Omental fat pad (tissue), 4 donors: ENCODE data around the gene LPIN1. TPM values are rescaled to one million over a fixed set of nuclear protein-coding genes. Genes with fewer than 3 reads are reported as not detected.

Experiments used
- ATAC-seq: fragments of 150-250 bp; one replicate; pipeline ENCODE4 v1.9.1; 2016; ENCODE audit warnings: mild to moderate bottlenecking, moderate library complexity; ENCODE audit not compliant: low FRiP score
- DNase-seq: peaks from one replicate; pipeline ENCODE4 v3.0.0-alpha.2; 2019; ENCODE audit warnings: low spot score
- CTCF ChIP-seq, 3 donors: fragments of 450-650 bp; IDR thresholded peaks; one replicate each; pipeline ENCODE4 v1.5.1; 2016 to 2017; ENCODE audit warnings: antibody characterized with exemption in 3 of 3, mild to moderate bottlenecking in 3 of 3, moderate library complexity in 2 of 3
- total RNA-seq, 4 donors: library from RNA; depleted of rRNA; stranded (reverse); fragments of >200 nt; gene quantifications; one replicate each; pipeline ENCODE4 v1.1.0, GENCODE V29; 2016

The LPIN1 gene
- total RNA-seq, 4 donors from 2014 or later = 72.8 to 104 (median 89.1) TPM

- DNase-seq (no peak), ATAC-seq (no peak)
Measured at GRCh38 chr2:11770531-11771188, 24.2 kb downstream of the LPIN1 start.

DNA sequence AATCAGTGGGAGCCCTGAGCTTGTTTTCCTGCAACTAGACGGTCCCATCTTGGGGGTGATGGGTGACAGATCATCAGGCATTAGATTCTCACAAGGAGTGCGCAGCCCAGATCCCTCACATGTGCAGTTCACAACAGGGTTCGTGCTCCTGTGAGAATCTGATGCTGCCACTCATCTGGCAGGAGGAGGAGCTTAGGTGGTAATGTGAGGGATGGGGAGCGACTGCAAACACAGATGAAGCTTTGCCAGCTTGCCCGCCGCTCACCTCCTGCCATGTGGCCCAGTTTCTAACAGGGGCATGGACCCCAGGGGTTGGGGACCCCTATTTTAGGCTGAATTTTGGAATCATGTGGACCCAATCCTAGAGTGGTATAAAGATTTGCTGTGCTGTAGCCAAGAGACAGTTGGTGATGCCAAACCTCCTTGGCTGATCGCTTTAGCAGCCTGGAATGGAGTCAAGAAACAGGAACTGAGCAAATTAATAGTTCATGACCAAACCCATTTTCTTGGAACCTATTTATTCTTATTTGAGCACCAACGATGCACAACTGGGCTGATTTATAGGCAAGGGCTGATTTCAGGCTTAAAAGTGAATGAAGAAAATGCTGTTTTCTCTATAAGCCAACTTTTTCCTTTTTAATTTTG lies 25.7 kb downstream of the LPIN1 start:
- DNase-seq = no peak
- no peak for TF ChIP-seq CTCF (IDR thresholded peaks at IDR 0.05)
- no peak for ATAC-seq

More at GRCh38 chr2:11770531-11771188, 24.2 kb downstream of the LPIN1 start:
- TF ChIP-seq CTCF (IDR thresholded peaks at IDR 0.05) = no peak

- no peak for ATAC-seq
- DNase-seq = no peak
- TF ChIP-seq CTCF (IDR thresholded peaks at IDR 0.05) = no peak
Measured at GRCh38 chr2:11773111-11773510, 26.7 kb downstream of the LPIN1 start.

DNA sequence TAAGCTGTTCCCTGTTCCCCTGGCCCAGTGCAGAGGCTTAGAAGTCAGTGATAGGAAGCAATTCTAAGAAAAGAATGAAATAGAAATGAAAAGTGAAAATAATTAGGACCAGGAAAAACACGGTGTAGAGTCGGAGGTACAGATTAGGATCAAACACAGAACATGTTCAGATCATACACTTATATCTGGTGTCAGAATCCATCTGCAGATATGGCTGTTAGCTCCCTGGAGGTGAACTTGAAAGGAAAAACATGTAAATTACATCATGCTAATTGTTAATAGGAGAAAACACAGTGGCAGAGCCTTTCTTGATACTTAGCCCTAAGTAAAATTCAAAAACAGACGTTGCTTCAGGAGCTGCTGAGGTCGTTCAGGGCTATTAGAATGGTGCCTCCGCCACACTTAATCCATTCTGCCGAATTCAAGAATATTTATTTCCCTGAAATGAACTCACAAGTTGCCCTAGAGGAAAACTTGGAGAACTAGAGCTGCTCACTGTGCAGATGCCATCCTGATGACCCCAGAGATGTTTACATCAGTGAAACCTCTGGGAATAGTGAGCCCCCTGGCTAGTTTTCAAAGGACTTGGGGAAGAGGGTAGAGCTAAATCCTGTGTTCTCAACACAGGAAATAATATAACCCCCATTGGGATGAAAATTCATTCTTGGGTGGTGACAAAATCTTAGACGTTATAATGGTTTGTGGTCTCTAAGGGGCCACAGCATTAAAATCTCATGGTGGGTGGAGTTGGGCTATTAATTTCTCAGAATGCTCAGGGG lies 27.5 kb downstream of the LPIN1 start:
- no peak for TF ChIP-seq CTCF (IDR thresholded peaks at IDR 0.05)
- no peak for DNase-seq
- no peak for ATAC-seq

GRCh38 chr2:11774600-11774999 lies 28.2 kb downstream of the LPIN1 start:
- ATAC-seq (no peak), DNase-seq (no peak)
- no peak for TF ChIP-seq CTCF (IDR thresholded peaks at IDR 0.05)

DNA sequence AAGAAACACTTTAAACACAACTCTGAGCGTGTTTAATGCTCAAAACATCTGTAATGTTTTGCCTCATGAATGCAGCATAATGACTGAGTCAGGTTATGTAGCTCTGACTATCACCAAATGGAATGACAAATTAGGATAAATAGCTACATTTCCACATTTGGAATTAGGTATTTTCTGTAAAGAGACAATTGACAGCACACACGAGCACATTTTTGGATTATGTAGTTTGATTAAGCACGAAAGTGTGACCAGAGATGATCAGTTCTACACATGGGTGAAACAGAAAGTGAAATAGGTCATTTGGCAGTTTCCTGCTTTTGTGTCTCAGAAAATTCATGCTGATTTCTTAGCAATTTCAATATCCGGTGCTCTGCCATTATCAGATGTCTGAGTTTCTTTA lies 29.0 kb downstream of the LPIN1 start:
- DNase-seq (no peak), ATAC-seq (no peak)
- TF ChIP-seq CTCF (IDR thresholded peaks at IDR 0.05) = no peak
